ENCODE data around the gene ATP9A.
"Not testable (repeated sequence)": the region's sequence is repeated elsewhere in the genome, so short reads cannot be mapped to it uniquely, and the experiment has no call there.

The ATP9A gene

DNA sequence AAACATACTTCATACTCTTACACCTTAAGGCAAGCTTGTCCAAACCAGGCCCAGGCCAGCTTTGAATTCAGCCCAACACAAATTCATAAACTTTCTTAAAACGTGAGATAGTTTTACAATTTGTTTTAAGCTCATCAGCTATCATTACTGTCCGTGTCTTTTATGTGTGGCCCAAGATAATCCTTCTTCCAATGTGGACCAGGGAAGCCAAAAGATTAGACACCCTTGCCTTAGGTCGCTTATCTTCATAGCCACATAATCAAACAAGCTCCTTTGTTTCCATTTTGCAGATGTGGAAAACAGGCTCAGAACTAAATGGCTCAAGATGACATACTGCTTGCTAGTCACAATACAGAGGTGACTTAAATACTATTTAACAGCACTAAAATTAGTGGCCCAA is 28.1 kb upstream of the ATP9A start:
- in situ Hi-C loops (cut with HindIII; ENCODE audit: low sequenced_read_pairs) = loop anchor here (5.0 kb wide), 3 partner anchors 59 to 149 kb away; no protein-coding TSS in a partner anchor

DNA sequence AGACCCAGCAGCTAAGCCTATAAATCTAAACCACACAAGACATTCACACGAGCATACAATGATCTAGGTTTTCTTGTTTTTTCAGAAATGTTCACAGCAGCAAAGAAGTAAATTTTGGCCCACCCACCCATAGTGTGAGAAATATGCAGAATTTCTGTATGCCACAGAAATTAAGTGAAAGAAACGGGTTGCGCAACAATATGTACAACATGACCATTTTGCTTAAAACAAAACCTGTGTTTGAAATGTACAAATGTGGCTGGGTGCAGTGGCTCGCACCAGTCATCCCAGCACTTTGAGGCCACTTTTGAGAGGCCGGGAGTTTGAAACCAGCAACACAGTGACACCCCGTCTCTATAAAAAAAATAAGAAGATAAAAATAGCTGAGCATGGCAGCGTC is 24.8 kb upstream of the ATP9A start:
- in situ Hi-C loops (cut with HindIII; ENCODE audit: low sequenced_read_pairs) = no loop called here

DNA sequence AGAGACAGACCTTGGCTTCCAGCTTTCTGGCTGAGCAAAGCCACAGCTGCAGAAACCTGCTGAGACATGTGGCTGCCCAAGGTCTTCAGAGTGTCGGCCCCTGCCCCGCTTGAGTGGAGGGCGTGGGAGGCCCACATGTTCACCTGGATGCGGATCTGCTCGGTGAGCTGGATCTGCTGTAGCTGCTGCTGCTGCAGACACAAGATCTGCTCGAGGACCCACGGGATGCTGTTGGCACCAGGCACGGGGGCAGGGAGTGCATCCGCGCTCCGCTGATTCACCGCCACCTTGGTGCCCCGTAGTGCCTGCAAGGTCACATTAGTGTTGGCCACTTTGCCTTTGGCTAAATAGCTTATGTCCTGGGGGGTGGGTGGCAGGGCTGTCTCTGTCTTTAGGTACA is 23.4 kb upstream of the ATP9A start:
- in situ Hi-C loops (cut with HindIII; ENCODE audit: low sequenced_read_pairs) = no loop called here

DNA sequence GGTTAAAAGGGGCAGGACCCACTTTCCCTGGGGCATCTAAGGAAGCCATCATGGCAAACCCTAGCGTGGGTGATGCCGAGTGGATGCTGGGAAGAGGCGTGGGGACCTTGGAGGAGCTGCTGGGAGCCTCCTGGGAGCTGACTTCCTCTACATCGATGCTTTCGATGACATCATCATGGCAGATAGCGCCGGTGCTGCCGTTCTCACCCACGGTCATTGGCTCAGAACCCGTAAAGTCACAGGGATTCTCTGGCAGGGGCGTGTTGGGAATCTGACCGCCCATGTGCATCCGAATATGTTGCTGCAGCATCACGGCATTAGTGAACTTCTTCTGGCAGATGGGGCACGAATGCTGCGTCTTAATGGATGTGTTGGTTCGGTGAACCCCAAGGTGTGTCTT is 22.1 kb upstream of the ATP9A start:
- in situ Hi-C loops (cut with HindIII; ENCODE audit: low sequenced_read_pairs) = no loop called here

DNA sequence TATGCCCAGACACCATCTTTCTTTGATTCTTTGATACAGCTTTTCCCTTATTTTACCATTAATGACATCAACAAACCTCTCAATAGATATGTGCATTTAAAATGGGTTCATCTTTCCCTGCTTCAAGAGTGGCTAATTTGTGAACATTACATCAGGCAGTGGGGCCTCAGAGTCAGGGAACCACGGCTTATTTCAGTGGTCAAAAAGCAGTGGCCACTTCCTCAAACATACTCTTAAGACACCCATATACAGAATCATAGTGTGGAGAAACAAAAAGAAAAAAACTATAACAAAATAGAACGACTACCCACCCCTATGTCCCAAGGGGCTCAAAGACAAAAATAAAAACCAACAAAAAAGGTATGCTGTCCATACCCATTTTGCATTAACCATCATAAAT is 21.2 kb upstream of the ATP9A start:
- in situ Hi-C loops (cut with HindIII; ENCODE audit: low sequenced_read_pairs) = loop anchor here (5.0 kb wide), 1 partner anchor 72 kb away; no protein-coding TSS in a partner anchor

DNA sequence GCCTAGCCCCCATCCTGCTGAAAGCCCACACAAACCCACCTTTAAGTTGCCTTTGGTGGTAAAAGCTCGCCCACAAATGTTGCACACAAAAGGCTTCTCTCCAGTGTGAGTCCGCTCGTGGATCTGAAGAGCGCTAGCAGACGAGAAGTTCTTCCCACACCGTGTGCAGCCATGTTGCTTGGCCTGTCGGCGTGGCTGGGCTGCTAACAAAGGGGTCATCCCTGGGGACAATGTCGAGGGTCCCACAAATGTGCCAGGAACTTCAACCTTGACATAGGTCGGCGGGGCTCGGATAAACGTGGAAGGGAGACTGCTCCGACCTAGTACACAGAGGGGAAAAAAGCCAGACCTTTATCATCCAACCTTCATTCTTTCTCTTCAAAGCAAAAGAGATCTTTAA is 20.6 kb upstream of the ATP9A start:
- in situ Hi-C loops (cut with HindIII; ENCODE audit: low sequenced_read_pairs) = loop anchor here (5.0 kb wide), 1 partner anchor 72 kb away; no protein-coding TSS in a partner anchor

DNA sequence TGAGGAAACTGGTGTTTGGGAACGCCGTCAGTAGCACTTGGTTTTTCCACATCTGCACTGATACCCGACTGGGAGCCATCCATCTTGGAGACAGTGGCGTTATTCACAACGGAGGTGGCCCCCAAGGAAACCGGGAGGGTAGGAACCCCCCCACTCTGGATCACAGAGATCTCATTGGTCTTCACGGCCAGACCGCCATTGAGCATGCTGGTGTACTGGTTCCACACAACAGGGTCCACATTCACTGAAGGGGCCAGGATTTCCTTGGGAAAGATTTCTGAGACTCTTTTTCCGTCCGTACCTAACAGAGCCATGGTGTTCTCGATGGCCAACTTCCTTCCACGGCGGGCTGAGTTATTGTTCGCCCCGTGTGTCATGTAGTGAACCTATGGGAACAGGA is 16.1 kb upstream of the ATP9A start:
- in situ Hi-C loops (cut with HindIII; ENCODE audit: low sequenced_read_pairs) = no loop called here

DNA sequence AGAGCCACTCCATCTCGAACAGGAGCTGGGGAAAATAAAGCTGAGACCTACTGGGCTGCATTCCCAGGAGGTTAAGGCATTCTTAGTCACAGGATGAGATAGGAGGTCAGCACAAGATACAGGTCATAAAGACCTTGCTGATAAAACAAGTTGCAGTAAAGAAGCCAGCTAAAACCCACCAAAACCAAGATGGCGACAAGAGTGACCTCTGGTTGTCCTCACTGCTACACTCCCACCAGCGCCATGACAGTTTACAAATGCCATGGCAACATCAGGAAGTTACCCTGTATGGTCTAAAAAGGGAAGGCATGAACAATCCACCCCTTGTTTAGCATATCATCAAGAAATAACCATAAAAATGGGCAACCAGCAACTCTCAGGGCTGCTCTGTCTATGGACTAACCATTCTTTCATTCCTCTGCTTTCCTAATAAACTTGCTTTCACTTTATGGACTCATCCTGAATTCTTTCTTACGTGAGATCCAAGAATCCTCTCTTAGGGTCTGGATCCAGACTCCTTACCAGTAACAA is 10.1 kb upstream of the ATP9A start:
- in situ Hi-C loops (cut with HindIII; ENCODE audit: low sequenced_read_pairs) = not testable (repeated sequence)

DNA sequence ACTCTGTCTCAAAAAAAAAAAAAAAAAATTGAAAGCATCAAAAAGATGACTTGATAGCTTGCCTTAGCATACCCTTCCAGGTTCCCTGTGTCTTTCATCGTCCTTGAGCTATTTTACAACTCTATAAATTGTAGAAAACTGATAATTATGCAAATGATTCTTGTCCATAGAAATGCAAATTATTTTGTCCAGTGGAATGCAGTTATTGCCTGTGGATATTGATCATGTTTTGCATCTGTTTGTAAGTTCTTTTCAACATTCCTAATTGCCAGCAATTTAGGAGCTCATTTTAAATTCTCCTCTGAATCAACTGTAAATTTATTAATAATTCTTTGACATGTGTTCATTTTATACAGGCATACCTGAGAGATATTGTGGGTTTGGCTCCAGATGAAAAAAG is 7.1 kb upstream of the ATP9A start:
- in situ Hi-C loops (cut with HindIII; ENCODE audit: low sequenced_read_pairs) = no loop called here

DNA sequence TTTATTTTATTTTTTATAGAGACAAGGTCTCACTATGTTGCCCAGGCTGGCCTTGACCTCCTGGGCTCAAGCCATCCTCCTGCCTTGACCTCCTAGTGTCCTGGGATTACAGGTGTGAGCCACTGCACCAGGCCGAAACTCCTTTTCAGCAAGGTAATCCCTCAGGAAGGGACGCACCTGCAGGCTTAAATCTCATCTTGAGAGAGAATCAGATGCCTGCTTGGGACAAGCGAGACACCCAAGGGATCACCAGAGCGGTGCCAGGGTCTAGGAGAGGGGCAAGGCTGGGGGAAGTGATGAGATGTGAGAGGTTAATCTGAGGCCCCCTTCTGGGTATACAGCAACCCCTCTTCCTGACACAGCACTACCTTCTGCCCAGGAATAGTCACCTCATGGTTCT is 4.0 kb upstream of the ATP9A start:
- in situ Hi-C loops (cut with HindIII; ENCODE audit: low sequenced_read_pairs) = no loop called here

DNA sequence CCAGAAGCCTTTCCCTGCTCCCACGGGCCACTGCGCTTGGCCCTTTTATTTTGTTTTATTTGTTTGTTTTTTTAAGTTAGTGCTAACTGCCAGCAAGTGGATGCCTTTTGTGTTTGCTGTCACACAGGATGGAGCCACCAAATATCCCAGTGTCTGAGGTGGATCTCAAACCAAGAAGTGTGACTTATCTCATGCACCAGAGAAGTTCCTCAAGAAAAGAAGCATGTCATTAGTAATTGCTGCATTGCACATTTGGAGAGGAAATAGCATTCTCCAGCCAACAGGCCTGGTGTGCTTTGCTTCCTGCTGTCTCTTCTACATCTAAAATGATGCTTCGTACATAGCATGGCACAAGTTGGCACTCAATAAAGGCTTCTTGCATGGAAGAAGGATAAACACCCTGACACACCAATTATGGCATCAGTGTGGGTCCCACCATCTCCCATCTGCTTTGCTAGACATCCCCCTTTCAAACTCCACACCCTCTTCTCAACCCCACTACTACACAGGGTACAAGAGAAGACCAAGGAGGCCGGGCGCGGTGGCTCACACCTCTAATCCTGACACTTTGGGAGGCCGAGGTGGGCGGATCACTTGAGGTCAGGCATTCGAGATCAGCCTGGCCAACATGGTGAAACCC is 1.9 kb upstream of the ATP9A start:
- in situ Hi-C loops (cut with HindIII; ENCODE audit: low sequenced_read_pairs) = no loop called here

DNA sequence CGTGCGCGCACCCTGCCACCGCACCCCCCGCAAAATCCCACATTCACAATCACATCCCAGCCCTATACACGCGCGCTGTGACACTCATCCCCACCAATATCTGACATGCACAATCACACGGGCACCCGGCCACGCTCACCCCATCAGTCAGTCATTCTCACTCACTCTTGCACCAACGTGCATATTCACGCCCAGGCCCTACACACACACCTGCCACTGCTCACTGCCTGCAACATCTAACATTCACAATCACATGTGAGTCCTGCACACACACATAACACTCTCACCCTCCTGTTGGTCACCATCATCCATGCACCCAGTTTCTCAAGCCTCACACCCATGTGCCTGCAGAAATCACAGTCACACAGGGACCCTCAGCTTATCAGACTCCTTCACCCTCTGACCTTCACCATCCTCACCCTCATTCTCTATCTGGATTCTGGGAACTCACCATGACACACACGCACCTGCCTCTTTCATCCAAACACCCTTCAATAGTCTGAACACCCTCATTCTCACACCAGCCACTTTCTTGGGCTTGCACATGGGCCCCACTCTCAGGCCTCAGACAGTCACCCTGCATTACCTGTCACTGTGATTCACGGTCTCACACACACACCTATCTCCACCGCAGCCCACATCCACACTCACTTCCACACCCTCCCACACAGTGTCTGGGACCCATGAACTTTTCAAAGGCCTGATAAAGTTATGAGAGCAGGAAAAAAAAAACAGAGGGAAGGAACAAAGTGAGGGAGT is 748 bp upstream of the ATP9A start:
- in situ Hi-C loops (cut with HindIII; ENCODE audit: low sequenced_read_pairs) = no loop called here

DNA sequence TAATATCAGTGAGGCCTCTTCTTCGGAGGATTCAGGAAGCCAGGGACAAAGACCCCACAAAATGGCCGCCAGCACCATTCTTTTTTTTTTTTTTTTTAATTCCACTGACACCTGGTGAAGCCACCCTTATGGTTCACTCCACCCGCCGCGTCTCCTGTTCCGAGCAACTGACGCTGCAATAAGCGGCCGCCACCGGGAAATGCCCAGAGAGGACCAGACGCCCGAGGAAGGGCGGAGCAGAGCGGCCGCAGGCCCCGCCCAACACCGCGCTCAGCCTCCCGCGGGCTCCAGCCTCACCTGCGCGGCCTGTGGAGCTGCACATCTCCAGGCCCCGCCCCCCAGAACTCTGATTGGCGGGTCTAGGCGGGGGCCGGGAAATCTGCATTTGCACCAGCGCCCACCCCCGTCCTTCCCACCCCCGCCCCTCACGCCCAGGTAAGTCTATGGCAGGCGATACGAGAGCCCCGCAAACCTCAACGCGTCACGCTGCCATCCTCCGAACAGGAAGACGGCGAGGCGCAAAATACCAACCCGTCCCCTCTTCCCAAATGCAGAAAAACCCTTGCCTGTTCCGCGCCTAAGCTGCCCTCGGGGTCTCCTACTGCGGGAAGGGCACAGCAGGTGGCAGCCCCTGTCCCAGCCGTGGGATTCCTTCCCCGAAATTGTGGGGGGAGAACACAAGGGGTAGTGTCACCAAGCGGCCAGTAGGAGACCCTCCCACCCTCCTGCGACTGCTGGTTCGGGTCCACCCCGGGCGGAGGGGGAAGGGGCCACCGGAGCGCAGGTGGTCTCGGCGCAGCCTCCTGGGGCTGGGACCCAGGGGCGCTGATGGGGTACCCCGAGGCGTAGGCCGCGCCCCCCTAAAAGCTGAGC is 960 bp downstream of the ATP9A start:
- in situ Hi-C loops (cut with HindIII; ENCODE audit: low sequenced_read_pairs) = no loop called here

DNA sequence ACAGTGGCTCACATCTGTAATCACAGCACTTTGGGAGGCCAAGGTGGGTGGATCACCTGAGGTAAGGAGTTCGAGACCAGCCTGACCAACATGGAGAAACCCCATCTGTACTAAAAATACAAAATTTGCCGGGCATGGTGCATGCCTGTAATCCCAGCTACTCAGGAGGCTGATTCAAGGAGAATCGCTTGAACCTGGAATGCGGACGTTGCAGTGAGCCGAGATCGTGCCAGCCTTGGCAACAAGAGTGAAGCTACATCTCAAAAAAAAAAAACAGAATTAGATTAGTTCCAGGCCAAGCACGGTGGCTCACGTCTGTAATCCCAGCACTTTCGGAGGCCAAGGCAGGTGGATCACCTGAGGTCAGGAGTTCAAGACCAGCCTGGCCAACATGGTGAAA is 2.8 kb downstream of the ATP9A start:
- in situ Hi-C loops (cut with HindIII; ENCODE audit: low sequenced_read_pairs) = not testable (repeated sequence)

DNA sequence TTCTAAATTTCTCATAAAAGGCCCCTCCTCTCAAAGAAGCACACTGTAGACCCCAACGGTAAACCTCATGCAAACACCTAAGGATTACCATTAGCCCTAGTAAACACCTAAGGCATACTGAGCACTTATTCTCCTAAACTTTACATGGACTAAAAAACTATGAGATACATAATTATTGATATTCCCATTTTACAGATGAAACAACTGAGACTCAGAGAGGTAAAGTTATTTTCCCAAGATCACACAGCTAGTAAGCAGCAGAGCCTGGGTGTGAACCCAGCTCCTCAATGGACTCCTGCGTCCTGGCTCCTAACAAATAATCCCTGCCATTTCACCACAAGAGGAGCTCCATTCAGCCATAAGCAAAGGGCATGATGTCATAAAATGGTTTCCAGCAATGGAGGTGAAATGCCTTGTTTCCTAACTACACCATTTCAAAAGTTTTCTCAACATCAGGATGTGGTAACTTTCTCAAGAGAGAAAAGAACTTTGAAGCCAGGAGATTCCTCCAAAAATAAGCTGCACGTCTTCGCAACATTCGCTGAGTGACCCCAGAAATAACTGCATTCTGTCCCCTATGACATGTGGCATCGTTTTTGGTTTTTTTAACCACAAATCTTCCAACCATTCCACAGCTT is 4.1 kb downstream of the ATP9A start:
- in situ Hi-C loops (cut with HindIII; ENCODE audit: low sequenced_read_pairs) = no loop called here

DNA sequence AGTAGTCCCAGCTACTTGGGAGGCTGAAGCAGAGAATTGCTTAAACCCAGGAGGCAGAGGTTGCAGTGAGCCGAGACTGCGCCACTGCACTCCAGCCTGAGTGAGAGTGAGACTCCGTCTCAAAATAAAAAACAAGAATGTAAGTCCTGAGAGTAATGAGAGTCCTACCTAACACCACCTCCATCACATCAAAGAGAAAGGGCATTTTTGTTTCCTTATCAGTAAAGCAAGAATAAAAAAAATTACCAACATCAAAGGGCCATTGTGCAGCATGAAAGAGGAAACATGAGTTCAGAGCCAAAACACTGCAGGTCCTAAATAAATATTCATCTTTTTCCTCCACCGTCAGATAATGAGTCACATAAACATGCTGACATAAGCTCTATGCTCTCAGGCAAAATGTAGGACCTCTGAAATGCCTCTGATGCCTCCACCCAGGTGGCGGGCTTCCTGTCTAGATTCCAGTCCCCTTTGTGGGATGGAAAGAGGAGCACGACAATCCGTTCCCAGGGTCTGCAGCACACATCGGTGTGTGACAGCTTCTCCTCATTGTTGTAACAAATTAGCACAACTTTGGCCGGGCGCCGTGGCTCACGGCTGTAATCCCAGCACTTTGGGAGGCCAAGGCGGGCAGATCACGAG is 7.2 kb downstream of the ATP9A start:
- in situ Hi-C loops (cut with HindIII; ENCODE audit: low sequenced_read_pairs) = no loop called here

DNA sequence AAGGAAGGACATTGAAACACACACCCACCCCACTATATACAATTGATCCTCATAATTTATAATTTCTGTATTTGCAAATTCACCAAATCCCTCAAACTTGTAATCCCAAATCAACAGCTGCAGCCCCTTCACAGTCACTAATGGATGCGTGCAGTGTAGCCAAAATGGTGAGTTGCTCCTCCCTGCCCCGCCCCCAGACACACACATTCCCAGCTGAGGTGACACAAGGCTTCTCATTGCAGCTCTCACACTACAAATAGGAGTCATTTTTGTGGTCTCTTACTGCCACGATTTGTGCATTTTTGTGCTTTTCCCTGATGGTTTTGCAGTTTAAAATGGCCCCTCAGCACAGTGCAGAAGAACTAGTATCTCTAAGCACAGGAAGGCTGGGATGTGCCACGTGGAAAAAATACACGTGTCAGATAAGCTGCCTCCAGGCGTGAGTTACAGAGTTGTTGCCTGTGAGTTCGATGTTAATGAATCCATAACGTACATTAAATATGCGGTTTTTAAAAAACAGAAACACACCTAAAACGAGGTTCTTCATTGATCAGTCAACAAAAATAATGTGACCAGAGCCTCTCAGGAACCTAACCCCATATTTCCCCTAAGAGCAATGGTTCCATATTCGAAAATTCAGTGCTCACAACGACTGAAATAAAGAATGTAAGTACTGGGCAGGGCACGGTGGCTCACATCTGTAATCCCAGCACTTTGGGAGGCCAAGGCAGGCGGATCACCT is 8.2 kb downstream of the ATP9A start:
- in situ Hi-C loops (cut with HindIII; ENCODE audit: low sequenced_read_pairs) = no loop called here

DNA sequence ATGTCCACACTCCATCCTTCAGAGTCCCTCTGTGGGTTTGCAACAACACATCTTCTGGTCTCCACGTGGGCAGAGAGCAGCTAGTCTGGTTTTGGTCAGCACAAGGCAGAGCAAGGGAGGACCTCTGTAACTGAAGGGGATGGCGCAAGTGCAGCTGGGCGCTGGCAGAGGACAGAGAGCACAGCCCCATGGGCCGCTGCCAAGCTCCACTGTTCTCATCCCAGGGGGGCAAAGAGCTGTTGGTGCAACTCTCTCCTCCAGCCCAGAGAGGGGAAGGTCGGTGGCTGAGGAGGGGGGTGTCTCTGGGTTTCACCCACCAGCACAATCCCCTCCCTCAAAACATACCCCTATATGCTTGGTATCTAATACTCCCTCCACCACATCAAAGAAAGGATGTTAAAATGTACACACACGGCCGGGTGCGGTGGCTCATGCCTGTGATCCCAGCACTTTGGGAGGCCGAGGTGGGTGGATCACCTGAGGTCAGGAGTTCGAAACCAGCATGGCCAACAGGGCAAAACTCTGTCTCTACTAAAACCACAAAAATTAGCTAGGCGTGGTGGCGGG is 9.1 kb downstream of the ATP9A start:
- in situ Hi-C loops (cut with HindIII; ENCODE audit: low sequenced_read_pairs) = no loop called here

DNA sequence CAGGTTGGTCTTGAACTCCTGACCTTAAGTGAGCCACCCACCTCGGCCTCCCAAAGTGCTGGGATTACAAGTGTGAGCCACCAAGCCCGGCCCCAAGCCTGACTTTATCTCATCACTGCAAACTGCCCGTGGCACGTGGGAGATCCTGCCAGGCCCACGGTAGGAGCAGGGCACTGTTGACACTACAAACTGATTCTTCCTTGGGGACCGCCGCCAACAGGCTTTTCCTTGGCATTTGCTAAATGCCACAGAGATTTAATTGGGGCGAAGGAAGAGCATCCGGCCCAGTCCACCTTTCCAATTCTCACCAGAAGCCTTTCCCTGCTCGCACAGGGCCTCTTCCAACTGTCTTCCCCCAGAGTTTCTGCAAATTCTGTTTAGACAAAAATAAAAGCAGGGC is 11.0 kb downstream of the ATP9A start:
- in situ Hi-C loops (cut with HindIII; ENCODE audit: low sequenced_read_pairs) = no loop called here

Measured in endothelial cell of hepatic sinusoid (primary cell).